Mucosa of descending colon (tissue), 3 donors: Measurements from ENCODE around the gene ALOXE3. TPM values are rescaled to one million over a fixed set of nuclear protein-coding genes. Genes with fewer than 3 reads are reported as not detected.

ENCODE experiments used
- ATAC-seq: fragments of 200-7000 bp; cut with Tn5 transposase; one replicate; pipeline ENCODE4 v1.9.1; 2020; ENCODE audit warnings: mild to moderate bottlenecking, moderate library complexity
- DNase-seq, 3 donors: peaks; one replicate each; pipeline ENCODE4 v3.0.0-alpha.2; 2020
- H3K36me3 ChIP-seq: fragments of 200-600 bp; one replicate; pipeline ENCODE4 v1.8.0; 2021; ENCODE audit warnings: low read depth, mild to moderate bottlenecking
- H3K4me1 ChIP-seq: fragments of 200-600 bp; one replicate; pipeline ENCODE4 v1.8.0; 2021; ENCODE audit warnings: low read depth, mild to moderate bottlenecking
- H3K4me3 ChIP-seq: fragments of 200-600 bp; one replicate; pipeline ENCODE4 v1.8.0; 2021; ENCODE audit warnings: mild to moderate bottlenecking
- H3K9me3 ChIP-seq: fragments of 200-600 bp; one replicate; pipeline ENCODE4 v1.8.0; 2021; ENCODE audit warnings: mild to moderate bottlenecking
- CTCF ChIP-seq: fragments of 200-600 bp; IDR thresholded peaks from one replicate; pipeline ENCODE4 v1.8.0; 2022; ENCODE audit warnings: antibody characterized with exemption, mild to moderate bottlenecking
- intact Hi-C, 2 donors: fragments of 100-400 bp; cut with DNase I in 1 of 2; cut with micrococcal nuclease in 1 of 2; formaldehyde crosslinking; loops; one replicate each; pipeline versions ENCODE4 v1.11.0 to v1.11.1; 2022; cut with DNase I, micrococcal nuclease
- microRNA-seq: library from miRNA; unstranded; fragments of <30 nt; microRNA quantifications from one replicate; pipeline ENCODE4, GENCODE V29; 2019
- total RNA-seq, 3 donors: library from RNA; stranded (reverse); fragmentation: NEBNext Ultra II Directional in 2 of 3; extraction: Animal tissue kit (Norgen Biotek cat#: 25700) in 2 of 3; gene quantifications; one replicate each; pipeline versions ENCODE4 v1.2.1 to v1.2.4, GENCODE V29; 2021 to 2023
- donor health status: DM: no; HTN: no; CAD: no; lungs with moderate emphysema.
- donor health status: DM: no; HTN: no; CAD: no.
- donor health status: DM: no; HTN: yes; CAD: no.

The ALOXE3 gene
- total RNA-seq, 3 donors from 2014 or later: not detected

DNA sequence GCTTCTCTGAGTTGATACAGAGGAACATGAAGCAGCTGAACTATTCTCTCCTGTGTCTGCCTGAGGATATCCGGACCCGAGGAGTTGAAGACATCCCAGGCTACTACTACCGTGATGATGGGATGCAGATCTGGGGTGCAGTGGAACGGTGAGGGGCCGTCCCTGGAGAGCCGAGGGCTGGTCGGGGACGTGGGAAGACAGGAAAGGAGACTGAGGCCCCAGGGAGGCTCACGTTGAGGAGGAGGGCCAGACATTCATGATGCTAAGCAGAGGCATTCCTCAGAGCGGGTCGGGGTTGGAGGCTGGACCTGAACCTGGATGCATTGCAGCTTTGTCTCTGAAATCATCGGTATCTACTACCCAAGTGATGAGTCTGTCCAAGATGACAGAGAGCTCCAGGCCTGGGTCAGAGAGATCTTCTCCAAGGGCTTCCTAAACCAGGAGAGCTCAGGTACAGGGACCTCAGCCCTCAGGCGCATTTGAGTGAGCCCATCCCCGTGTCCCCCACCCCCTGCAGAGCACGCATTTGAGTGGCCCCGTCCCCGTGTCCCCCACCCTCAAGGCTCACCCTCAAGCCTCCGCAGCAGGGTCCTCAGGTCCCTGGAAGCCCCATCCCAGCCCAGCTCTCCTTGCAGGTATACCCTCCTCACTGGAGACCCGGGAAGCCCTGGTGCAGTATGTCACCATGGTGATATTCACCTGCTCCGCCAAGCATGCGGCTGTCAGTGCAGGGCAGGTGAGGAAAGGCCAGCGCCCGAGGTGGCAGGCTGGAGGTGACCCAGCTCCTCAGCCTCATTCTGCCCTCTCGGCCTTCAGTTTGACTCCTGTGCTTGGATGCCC is 71.2 kb downstream of the ALOXE3 start:
- ATAC-seq: no peak
- H3K9me3 ChIP-seq: no peaks in the 10 kb centered on the region
- DNase-seq: no peak

DNA sequence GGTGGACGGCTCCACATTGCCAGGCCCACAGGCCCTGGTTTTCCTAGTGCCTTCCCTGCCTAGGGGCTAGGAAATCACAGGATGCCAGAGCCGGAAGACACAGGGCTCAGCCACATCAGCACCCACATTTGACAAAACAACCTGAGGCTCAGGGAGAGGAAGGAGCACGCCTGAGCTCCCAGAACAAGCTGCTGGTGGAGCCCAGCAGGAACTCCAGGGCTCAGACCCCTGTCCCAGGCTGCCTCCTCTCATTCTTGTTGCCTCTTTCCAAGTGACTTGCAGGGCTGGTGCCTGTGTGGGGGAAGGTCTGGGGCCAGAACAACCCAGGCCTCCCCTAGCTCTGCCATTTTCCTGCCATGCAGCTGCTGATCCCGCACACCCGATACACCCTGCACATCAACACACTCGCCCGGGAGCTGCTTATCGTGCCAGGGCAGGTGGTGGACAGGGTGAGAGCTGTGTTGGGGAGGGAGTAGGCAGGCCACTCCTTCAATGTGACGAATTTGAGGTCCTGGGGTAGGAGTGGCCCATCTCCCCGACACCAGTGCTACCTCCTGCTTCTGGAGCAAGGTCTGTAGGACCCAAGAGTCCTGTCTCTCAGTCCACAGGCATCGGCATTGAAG is 71.9 kb downstream of the ALOXE3 start:
- no peak for TF ChIP-seq CTCF
- no peak for DNase-seq
- ATAC-seq: no peak
- H3K9me3 ChIP-seq: no peaks in the 10 kb centered on the region
- no peaks in the 10 kb centered on the region for H3K4me1 ChIP-seq
- no peaks in the 10 kb centered on the region for H3K36me3 ChIP-seq
- intact Hi-C loops: no loop called here
- H3K4me3 ChIP-seq: no peak overlapping the region

More for the DNA sequence above, 71.2 kb downstream of the ALOXE3 start:
- intact Hi-C loops: no loop called here
- Histone ChIP-seq H3K36me3 (no peaks in the 10 kb centered on the region), H3K4me3 (no peak overlapping the region), H3K4me1 (no peaks in the 10 kb centered on the region)
- TF ChIP-seq CTCF: no peak

Small RNAs within 50 kb of the gene (microRNA-seq; reads per million reads assigned to microRNA genes)
- gene MIR4314 (not detected), gene MIR6883 (not detected)

Other genes starting within 250 kb of the ALOXE3 start
- 100 to 1,000 TPM in 1 of 3 donors, 10 to 100 TPM in 2; 52.7 to 151 (median 56.5) TPM for gene CHD3, start 229.7 kb downstream of the ALOXE3 start, total RNA-seq
- gene RNF227, start 202.2 kb downstream of the ALOXE3 start, total RNA-seq: 1 to 10 TPM; 1.4 to 3.0 (median 2.4) TPM
- gene KCNAB3, start 188.7 kb downstream of the ALOXE3 start, total RNA-seq: 1 to 10 TPM; 3.3 to 5.5 (median 3.9) TPM
- gene TRAPPC1, start 186.6 kb downstream of the ALOXE3 start, total RNA-seq: 100 to 1,000 TPM in 2 of 3 donors, 10 to 100 TPM in 1; 86.2 to 116 (median 114) TPM
- gene CNTROB, start 186.3 kb downstream of the ALOXE3 start, total RNA-seq: 10 to 100 TPM; 23.7 to 34.5 (median 31.4) TPM
- gene GUCY2D, start 115.9 kb downstream of the ALOXE3 start, total RNA-seq: under 1 TPM in 1 of 3 donors, not detected in 2; 0.26 TPM
- gene ALOX15B, start 79.5 kb downstream of the ALOXE3 start, total RNA-seq: 1 to 10 TPM in 2 of 3 donors, under 1 TPM in 1; 0.66 to 1.3 (median 1.1) TPM
- under 1 TPM; 0.25 to 0.65 (median 0.49) TPM for gene ALOX12B, start 30.8 kb downstream of the ALOXE3 start, total RNA-seq
- gene HES7, start 5.6 kb upstream of the ALOXE3 start, total RNA-seq: under 1 TPM in 1 of 3 donors, not detected in 2; 0.28 TPM
- 100 to 1,000 TPM in 1 of 3 donors, 10 to 100 TPM in 2; 14.9 to 185 (median 84.0) TPM for gene PER1, start 33.9 kb upstream of the ALOXE3 start, total RNA-seq
- 10 to 100 TPM; 56.4 to 77.2 (median 62.8) TPM for gene VAMP2, start 44.4 kb upstream of the ALOXE3 start, total RNA-seq
- 10 to 100 TPM in 1 of 3 donors, 1 to 10 TPM in 2; 8.0 to 19.1 (median 9.6) TPM for gene TMEM107, start 57.9 kb upstream of the ALOXE3 start, total RNA-seq
- gene BORCS6, start 71.7 kb upstream of the ALOXE3 start, total RNA-seq: 10 to 100 TPM; 10.5 to 11.4 (median 11.0) TPM
- 10 to 100 TPM in 1 of 3 donors, 1 to 10 TPM in 2; 5.2 to 27.3 (median 5.7) TPM for gene AURKB, start 92.1 kb upstream of the ALOXE3 start, total RNA-seq
- gene CTC1, start 129.5 kb upstream of the ALOXE3 start, total RNA-seq: 10 to 100 TPM; 35.6 to 59.6 (median 57.7) TPM
- gene PFAS, start 130.8 kb upstream of the ALOXE3 start, total RNA-seq: 10 to 100 TPM; 18.7 to 31.7 (median 30.1) TPM
- gene RANGRF, start 170.2 kb upstream of the ALOXE3 start, total RNA-seq: 10 to 100 TPM; 11.5 to 26.9 (median 15.5) TPM
- gene SLC25A35, start 176.9 kb upstream of the ALOXE3 start, total RNA-seq: 10 to 100 TPM in 1 of 3 donors, 1 to 10 TPM in 2; 8.4 to 10.3 (median 9.3) TPM
- 1 to 10 TPM; 2.1 to 3.0 (median 2.8) TPM for gene ARHGEF15, start 191.7 kb upstream of the ALOXE3 start, total RNA-seq
- not detected for gene ODF4, start 221.3 kb upstream of the ALOXE3 start, total RNA-seq